ENCODE data around the gene SYT9. TPM values are rescaled to one million over a fixed set of nuclear protein-coding genes. Genes with fewer than 3 reads are reported as not detected.

SYT9 gene
- total and polyA plus RNA-seq, 2 of the 8 experiments (the other 6 are each of a cell fraction or from before 2014, with no cell fraction given): 1.5 to 2.9 TPM

DNA sequence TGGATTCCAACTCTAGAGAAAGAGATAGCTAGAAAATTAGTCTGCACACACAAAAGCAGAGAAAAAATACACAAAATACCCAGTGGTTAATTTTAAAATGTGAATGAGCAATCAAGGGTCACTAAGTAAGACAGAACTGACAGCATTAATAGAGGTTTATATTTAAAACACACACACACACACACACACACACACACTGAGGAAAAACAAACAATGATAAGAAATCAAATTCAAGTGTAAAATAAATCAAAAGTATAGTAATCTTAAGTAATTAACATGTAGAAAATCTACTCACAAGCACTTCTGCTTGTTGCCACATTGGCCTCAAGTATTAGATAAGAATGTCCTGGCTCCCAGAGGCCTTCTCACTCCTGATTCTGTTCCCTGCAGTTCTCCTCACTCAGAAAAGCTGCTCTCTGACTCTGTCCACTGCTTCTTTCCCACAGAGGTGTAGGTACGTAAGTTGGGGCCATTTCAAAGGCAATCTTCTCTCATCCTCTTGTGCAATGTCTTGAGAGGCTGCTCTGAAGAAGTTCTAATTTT is 200.3 kb downstream of the SYT9 start (continued):
- TF ChIP-seq, protein P1, sequence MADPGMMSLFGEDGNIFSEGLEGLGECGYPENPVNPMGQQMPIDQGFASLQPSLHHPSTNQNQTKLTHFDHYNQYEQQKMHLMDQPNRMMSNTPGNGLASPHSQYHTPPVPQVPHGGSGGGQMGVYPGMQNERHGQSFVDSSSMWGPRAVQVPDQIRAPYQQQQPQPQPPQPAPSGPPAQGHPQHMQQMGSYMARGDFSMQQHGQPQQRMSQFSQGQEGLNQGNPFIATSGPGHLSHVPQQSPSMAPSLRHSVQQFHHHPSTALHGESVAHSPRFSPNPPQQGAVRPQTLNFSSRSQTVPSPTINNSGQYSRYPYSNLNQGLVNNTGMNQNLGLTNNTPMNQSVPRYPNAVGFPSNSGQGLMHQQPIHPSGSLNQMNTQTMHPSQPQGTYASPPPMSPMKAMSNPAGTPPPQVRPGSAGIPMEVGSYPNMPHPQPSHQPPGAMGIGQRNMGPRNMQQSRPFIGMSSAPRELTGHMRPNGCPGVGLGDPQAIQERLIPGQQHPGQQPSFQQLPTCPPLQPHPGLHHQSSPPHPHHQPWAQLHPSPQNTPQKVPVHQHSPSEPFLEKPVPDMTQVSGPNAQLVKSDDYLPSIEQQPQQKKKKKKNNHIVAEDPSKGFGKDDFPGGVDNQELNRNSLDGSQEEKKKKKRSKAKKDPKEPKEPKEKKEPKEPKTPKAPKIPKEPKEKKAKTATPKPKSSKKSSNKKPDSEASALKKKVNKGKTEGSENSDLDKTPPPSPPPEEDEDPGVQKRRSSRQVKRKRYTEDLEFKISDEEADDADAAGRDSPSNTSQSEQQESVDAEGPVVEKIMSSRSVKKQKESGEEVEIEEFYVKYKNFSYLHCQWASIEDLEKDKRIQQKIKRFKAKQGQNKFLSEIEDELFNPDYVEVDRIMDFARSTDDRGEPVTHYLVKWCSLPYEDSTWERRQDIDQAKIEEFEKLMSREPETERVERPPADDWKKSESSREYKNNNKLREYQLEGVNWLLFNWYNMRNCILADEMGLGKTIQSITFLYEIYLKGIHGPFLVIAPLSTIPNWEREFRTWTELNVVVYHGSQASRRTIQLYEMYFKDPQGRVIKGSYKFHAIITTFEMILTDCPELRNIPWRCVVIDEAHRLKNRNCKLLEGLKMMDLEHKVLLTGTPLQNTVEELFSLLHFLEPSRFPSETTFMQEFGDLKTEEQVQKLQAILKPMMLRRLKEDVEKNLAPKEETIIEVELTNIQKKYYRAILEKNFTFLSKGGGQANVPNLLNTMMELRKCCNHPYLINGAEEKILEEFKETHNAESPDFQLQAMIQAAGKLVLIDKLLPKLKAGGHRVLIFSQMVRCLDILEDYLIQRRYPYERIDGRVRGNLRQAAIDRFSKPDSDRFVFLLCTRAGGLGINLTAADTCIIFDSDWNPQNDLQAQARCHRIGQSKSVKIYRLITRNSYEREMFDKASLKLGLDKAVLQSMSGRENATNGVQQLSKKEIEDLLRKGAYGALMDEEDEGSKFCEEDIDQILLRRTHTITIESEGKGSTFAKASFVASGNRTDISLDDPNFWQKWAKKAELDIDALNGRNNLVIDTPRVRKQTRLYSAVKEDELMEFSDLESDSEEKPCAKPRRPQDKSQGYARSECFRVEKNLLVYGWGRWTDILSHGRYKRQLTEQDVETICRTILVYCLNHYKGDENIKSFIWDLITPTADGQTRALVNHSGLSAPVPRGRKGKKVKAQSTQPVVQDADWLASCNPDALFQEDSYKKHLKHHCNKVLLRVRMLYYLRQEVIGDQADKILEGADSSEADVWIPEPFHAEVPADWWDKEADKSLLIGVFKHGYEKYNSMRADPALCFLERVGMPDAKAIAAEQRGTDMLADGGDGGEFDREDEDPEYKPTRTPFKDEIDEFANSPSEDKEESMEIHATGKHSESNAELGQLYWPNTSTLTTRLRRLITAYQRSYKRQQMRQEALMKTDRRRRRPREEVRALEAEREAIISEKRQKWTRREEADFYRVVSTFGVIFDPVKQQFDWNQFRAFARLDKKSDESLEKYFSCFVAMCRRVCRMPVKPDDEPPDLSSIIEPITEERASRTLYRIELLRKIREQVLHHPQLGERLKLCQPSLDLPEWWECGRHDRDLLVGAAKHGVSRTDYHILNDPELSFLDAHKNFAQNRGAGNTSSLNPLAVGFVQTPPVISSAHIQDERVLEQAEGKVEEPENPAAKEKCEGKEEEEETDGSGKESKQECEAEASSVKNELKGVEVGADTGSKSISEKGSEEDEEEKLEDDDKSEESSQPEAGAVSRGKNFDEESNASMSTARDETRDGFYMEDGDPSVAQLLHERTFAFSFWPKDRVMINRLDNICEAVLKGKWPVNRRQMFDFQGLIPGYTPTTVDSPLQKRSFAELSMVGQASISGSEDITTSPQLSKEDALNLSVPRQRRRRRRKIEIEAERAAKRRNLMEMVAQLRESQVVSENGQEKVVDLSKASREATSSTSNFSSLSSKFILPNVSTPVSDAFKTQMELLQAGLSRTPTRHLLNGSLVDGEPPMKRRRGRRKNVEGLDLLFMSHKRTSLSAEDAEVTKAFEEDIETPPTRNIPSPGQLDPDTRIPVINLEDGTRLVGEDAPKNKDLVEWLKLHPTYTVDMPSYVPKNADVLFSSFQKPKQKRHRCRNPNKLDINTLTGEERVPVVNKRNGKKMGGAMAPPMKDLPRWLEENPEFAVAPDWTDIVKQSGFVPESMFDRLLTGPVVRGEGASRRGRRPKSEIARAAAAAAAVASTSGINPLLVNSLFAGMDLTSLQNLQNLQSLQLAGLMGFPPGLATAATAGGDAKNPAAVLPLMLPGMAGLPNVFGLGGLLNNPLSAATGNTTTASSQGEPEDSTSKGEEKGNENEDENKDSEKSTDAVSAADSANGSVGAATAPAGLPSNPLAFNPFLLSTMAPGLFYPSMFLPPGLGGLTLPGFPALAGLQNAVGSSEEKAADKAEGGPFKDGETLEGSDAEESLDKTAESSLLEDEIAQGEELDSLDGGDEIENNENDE (IDR thresholded peaks at IDR 0.05; ENCODE audit: insufficient replicate concordance, low read length): no peak
- TF ChIP-seq SIN3A (conservative IDR thresholded peaks at IDR 0.05 in 1 of 2, IDR thresholded peaks at IDR 0.05 in 1 of 2; ENCODE audit: low read depth in 1 of 2, low read length in 2 of 2) (no peak), NRF1 (IDR thresholded peaks at IDR 0.05; ENCODE audit: low read depth, low read length) (no peak), TCF12 (IDR thresholded peaks at IDR 0.05; ENCODE audit: low read depth, low read length) (no peak), CHD2 (IDR thresholded peaks at IDR 0.05; ENCODE audit: low read length) (no peak), KDM1A (IDR thresholded peaks at IDR 0.05; ENCODE audit: borderline replicate concordance, low read length) (no peak), BRCA1 (IDR thresholded peaks at IDR 0.05; ENCODE audit: low read depth, low read length) (no peak), POLR2A (IDR thresholded peaks at IDR 0.05; ENCODE audit: control extremely low read depth in 1 of 2, low read depth in 2 of 2, low read length in 2 of 2) (no peak)

All from H1 (cell line).